Loucy (cell line): ENCODE results near the gene MS4A8.

ENCODE experiments used
- H2AFZ ChIP-seq: fragments of 200-600 bp; sonication (generic); 2 replicates; pipeline ENCODE4 v1.6.0; 2016; ENCODE audit warnings: antibody characterized with exemption, mild to moderate bottlenecking, low read length, moderate library complexity
- H3F3A ChIP-seq: fragments of 200-600 bp; 2 replicates; pipeline ENCODE4 v1.6.0; 2016; ENCODE audit warnings: antibody characterized with exemption, low read depth, mild to moderate bottlenecking
- H3K27me3 ChIP-seq: fragments of 200-600 bp; sonication (generic); 2 replicates; pipeline ENCODE4 v1.6.1; 2014; ENCODE audit warnings: low read length, mild to moderate bottlenecking; ENCODE audit not compliant: insufficient read depth, poor library complexity, severe bottlenecking
- H3K36me3 ChIP-seq: fragments of 200-600 bp; sonication (generic); 2 replicates; pipeline ENCODE4 v1.6.1; 2016; ENCODE audit warnings: low read length; ENCODE audit not compliant: insufficient read depth
- H3K4me1 ChIP-seq: fragments of 200-600 bp; sonication (generic); 2 replicates; pipeline ENCODE4 v1.5.1; 2014; ENCODE audit warnings: low read length, mild to moderate bottlenecking; ENCODE audit not compliant: insufficient read depth, poor library complexity, severe bottlenecking
- H3K4me2 ChIP-seq: fragments of 200-600 bp; sonication (generic); 2 replicates; pipeline ENCODE4 v1.6.0; 2014; ENCODE audit warnings: antibody characterized with exemption, low read length, low read depth, mild to moderate bottlenecking; ENCODE audit not compliant: poor library complexity, severe bottlenecking
- H3K4me3 ChIP-seq: fragments of 200-600 bp; sonication (generic); 2 replicates; pipeline ENCODE4 v1.5.1; 2014; ENCODE audit warnings: low read length, mild to moderate bottlenecking, mixed read lengths; ENCODE audit not compliant: poor library complexity, severe bottlenecking
- H3K79me2 ChIP-seq: fragments of 200-600 bp; sonication (generic); 2 replicates; pipeline ENCODE4 v1.6.1; 2014; ENCODE audit warnings: low read length; ENCODE audit not compliant: insufficient read depth
- H3K9ac ChIP-seq: fragments of 200-600 bp; sonication (generic); 2 replicates; pipeline ENCODE4 v1.6.0; 2014; ENCODE audit warnings: mild to moderate bottlenecking, low read depth, low read length, moderate library complexity; ENCODE audit not compliant: poor library complexity, severe bottlenecking
- H3K9me2 ChIP-seq: fragments of 200-600 bp; sonication (generic); replicated peaks from 2 replicates; pipeline ENCODE4 v1.6.1; 2016; ENCODE audit warnings: low read depth, low read length, mixed read lengths
- H3K9me3 ChIP-seq: fragments of 200-600 bp; sonication (generic); 2 replicates; pipeline ENCODE4 v1.6.1; 2014; ENCODE audit warnings: mild to moderate bottlenecking, antibody characterized with exemption, low read length, low read depth; ENCODE audit not compliant: insufficient read depth
- H4K20me1 ChIP-seq: fragments of 200-600 bp; sonication (generic); 2 replicates; pipeline ENCODE4 v1.6.0; 2014; ENCODE audit warnings: antibody characterized with exemption, low read length, mild to moderate bottlenecking; ENCODE audit not compliant: insufficient read depth, poor library complexity, severe bottlenecking
- CTCF ChIP-seq: fragments of 200-600 bp; sonication (generic); conservative IDR thresholded peaks from 2 replicates; pipeline ENCODE4 v1.5.1; 2014; ENCODE audit warnings: mild to moderate bottlenecking, antibody characterized with exemption, low read length
- EZH2phosphoT487 ChIP-seq: fragments of 200-600 bp; IDR thresholded peaks from 2 replicates; pipeline ENCODE4 v1.6.1; 2018; ENCODE audit warnings: antibody characterized with exemption, mild to moderate bottlenecking, moderate library complexity, borderline replicate concordance

Gene MS4A8

GRCh38 chr11:60701469-60701818 is 2.0 kb downstream of the MS4A8 start:
- H3K9me3 ChIP-seq: no peaks in the 10 kb centered on the region
- no peaks in the 10 kb centered on the region for H3K27me3 ChIP-seq
- H2AFZ ChIP-seq: peak overlapping the region; percentile 68; the same call in 1 of the 2 replicates
- H4K20me1 ChIP-seq: no peaks in the 10 kb centered on the region
- H3K4me2 ChIP-seq: no peak overlapping the region
- TF ChIP-seq EZH2phosphoT487 (no peak), CTCF (no peak)
- H3K9me2 ChIP-seq: no peaks in the 10 kb centered on the region
- H3F3A ChIP-seq: no peaks in the 10 kb centered on the region
- no peaks in the 10 kb centered on the region for H3K36me3 ChIP-seq
- no peak overlapping the region for H3K9ac ChIP-seq
- H3K4me1 ChIP-seq: peaks cover 9% of the 10 kb centered on the region
- no peaks in the 10 kb centered on the region for H3K79me2 ChIP-seq
- no peak overlapping the region for H3K4me3 ChIP-seq

DNA sequence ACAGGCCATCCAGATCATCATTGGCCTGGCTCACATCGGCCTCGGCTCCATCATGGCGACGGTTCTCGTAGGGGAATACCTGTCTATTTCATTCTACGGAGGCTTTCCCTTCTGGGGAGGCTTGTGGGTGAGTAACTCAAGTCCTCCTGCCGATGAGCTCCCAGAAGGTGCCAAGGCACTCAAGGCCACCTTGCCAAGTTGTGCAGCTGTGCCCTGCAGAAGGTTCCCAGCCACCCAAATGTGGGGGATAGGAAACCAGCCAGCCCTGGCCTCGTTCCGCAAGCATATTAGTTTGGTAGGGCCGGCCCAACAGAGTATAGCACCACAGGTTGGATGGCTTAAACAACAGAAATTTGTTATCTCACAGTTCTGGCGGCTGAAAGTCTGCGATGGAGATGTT is 4.0 kb downstream of the MS4A8 start:
- no peaks in the 10 kb centered on the region for H3K79me2 ChIP-seq
- H3K4me2 ChIP-seq: no peak overlapping the region

DNA sequence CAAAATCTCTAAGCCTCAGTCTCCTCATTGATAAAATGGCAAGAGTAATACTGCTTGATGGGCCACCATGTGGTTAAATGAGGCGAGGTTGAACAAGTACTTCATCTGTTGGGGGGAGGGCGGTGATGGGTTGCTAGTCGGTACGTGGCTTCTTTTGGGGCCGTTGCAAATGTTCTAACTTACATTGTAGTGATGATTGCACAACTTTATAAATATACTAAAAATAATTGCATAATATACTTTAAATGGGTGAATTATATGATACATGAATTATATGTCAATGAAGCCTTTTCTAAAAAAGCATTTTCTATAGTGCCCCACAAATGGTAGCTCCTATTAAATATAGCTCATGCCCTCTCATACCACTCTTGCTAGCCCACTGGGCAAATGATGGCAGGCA is 6.5 kb downstream of the MS4A8 start:
- no peak overlapping the region for H3K4me3 ChIP-seq
- no peak overlapping the region for H3K4me2 ChIP-seq
- no peaks in the 10 kb centered on the region for H3K27me3 ChIP-seq
- no peaks in the 10 kb centered on the region for H4K20me1 ChIP-seq
- no peaks in the 10 kb centered on the region for H3K9me2 ChIP-seq
- no peaks in the 10 kb centered on the region for H3K4me1 ChIP-seq
- TF ChIP-seq EZH2phosphoT487 (no peak), CTCF (no peak)
- no peaks in the 10 kb centered on the region for H3K79me2 ChIP-seq
- no peaks in the 10 kb centered on the region for H3K9me3 ChIP-seq
- H3F3A ChIP-seq: no peaks in the 10 kb centered on the region
- H3K36me3 ChIP-seq: no peaks in the 10 kb centered on the region
- H2AFZ ChIP-seq: no peak overlapping the region
- no peak overlapping the region for H3K9ac ChIP-seq

More for the DNA sequence above, 4.0 kb downstream of the MS4A8 start:
- Histone ChIP-seq H3K27me3 (no peaks in the 10 kb centered on the region), H3K36me3 (no peaks in the 10 kb centered on the region), H3K4me1 (peaks cover 9% of the 10 kb centered on the region), H3K9ac (no peak overlapping the region), H3K9me2 (no peaks in the 10 kb centered on the region), H3K4me3 (no peak overlapping the region), H4K20me1 (no peaks in the 10 kb centered on the region), H2AFZ (no peak overlapping the region), H3K9me3 (no peaks in the 10 kb centered on the region), H3F3A (no peaks in the 10 kb centered on the region)
- TF ChIP-seq EZH2phosphoT487: no peak
- TF ChIP-seq CTCF: no peak
